ENCODE data around the gene CNTN4. TPM values are rescaled to one million over a fixed set of nuclear protein-coding genes. Genes with fewer than 3 reads are reported as not detected.

Gene CNTN4
- total RNA-seq, 3 donors from 2014 or later (not counting 1 experiment from before 2014, with no cell fraction given): not detected

GRCh38 chr3:3069723-3070122 lies 971.1 kb downstream of the CNTN4 start:
- no peak overlapping the region for H3K4me3 ChIP-seq (ENCODE audit: low read length)
- DNase-seq: no peak
- Mint-ChIP-seq H3K9me3 (no peaks in the 10 kb centered on the region), H3K36me3 (no peaks in the 10 kb centered on the region), H3K4me1 (no peaks in the 10 kb centered on the region), H3K27ac (no peak overlapping the region), H3K27me3 (ENCODE audit: low read depth in 2 of 2) (peaks cover 0 to 4% of the 10 kb centered on the region in 2 donors), H3K4me3 (no peak overlapping the region)
- ATAC-seq: no peak
- no peaks in the 10 kb centered on the region for H3K36me3 ChIP-seq (ENCODE audit: control insufficient read depth, insufficient read depth, low read length)
- no peak overlapping the region for H3K27ac ChIP-seq (ENCODE audit: low read length)
- WGBS (ENCODE audit: insufficient coverage): 94% methylated on average over 5 of the region's 5 CpGs
- H3K9me3 ChIP-seq (ENCODE audit: control insufficient read depth, insufficient read depth, low read length): no peaks in the 10 kb centered on the region
- intact Hi-C loops (cut with micrococcal nuclease): no loop called here
- H3K27me3 ChIP-seq (ENCODE audit: control insufficient read depth, insufficient read depth, low read length): no peaks in the 10 kb centered on the region
- no peaks in the 10 kb centered on the region for H3K4me1 ChIP-seq (ENCODE audit: control insufficient read depth, insufficient read depth, low read length)
- no peak for TF ChIP-seq CTCF (IDR thresholded peaks at IDR 0.05)

GRCh38 chr3:3071136-3071535 lies 972.5 kb downstream of the CNTN4 start:
- no peak overlapping the region for H3K27ac Mint-ChIP-seq
- TF ChIP-seq CTCF (IDR thresholded peaks at IDR 0.05): no peak
- no peaks in the 10 kb centered on the region for H3K27me3 ChIP-seq (ENCODE audit: control insufficient read depth, insufficient read depth, low read length)
- no peaks in the 10 kb centered on the region for H3K9me3 ChIP-seq (ENCODE audit: control insufficient read depth, insufficient read depth, low read length)
- no peaks in the 10 kb centered on the region for H3K27me3 Mint-ChIP-seq (ENCODE audit: low read depth in 2 of 2)
- no peaks in the 10 kb centered on the region for H3K36me3 ChIP-seq (ENCODE audit: control insufficient read depth, insufficient read depth, low read length)
- WGBS (ENCODE audit: insufficient coverage): 96% methylated on average over 5 of the region's 5 CpGs
- H3K4me1 Mint-ChIP-seq: no peaks in the 10 kb centered on the region
- no peaks in the 10 kb centered on the region for H3K9me3 Mint-ChIP-seq
- ATAC-seq: no peak
- DNase-seq: no peak
- H3K4me1 ChIP-seq (ENCODE audit: control insufficient read depth, insufficient read depth, low read length): no peaks in the 10 kb centered on the region
- no peak overlapping the region for H3K4me3 ChIP-seq (ENCODE audit: low read length)
- intact Hi-C loops (cut with micrococcal nuclease): no loop called here
- no peak overlapping the region for H3K27ac ChIP-seq (ENCODE audit: low read length)
- no peak overlapping the region for H3K4me3 Mint-ChIP-seq
- H3K36me3 Mint-ChIP-seq: no peaks in the 10 kb centered on the region

GRCh38 chr3:3074551-3075257 lies 976.0 kb downstream of the CNTN4 start:
- Histone ChIP-seq H3K36me3 (ENCODE audit: control insufficient read depth, insufficient read depth, low read length) (no peaks in the 10 kb centered on the region), H3K9me3 (ENCODE audit: control insufficient read depth, insufficient read depth, low read length) (no peaks in the 10 kb centered on the region), H3K27me3 (ENCODE audit: control insufficient read depth, insufficient read depth, low read length) (no peaks in the 10 kb centered on the region), H3K4me1 (ENCODE audit: control insufficient read depth, insufficient read depth, low read length) (no peaks in the 10 kb centered on the region), H3K27ac (ENCODE audit: low read length) (no peak overlapping the region), H3K4me3 (ENCODE audit: low read length) (no peak overlapping the region)
- 96% methylated on average over 2 of the region's 5 CpGs for WGBS (ENCODE audit: insufficient coverage)
- no peaks in the 10 kb centered on the region for H3K36me3 Mint-ChIP-seq
- intact Hi-C loops (cut with micrococcal nuclease): no loop called here
- DNase-seq: no peak
- H3K4me3 Mint-ChIP-seq: no peak overlapping the region
- TF ChIP-seq CTCF (IDR thresholded peaks at IDR 0.05): no peak
- no peak overlapping the region for H3K27ac Mint-ChIP-seq
- peaks cover 0 to 11% of the 10 kb centered on the region in 2 donors for H3K27me3 Mint-ChIP-seq (ENCODE audit: low read depth in 2 of 2)
- no peak for ATAC-seq
- no peaks in the 10 kb centered on the region for H3K4me1 Mint-ChIP-seq
- H3K9me3 Mint-ChIP-seq: no peaks in the 10 kb centered on the region

- Histone ChIP-seq H3K4me3 (ENCODE audit: low read length) (no peak overlapping the region), H3K27ac (ENCODE audit: low read length) (no peak overlapping the region), H3K36me3 (ENCODE audit: control insufficient read depth, insufficient read depth, low read length) (no peaks in the 10 kb centered on the region), H3K4me1 (ENCODE audit: control insufficient read depth, insufficient read depth, low read length) (no peaks in the 10 kb centered on the region), H3K27me3 (ENCODE audit: control insufficient read depth, insufficient read depth, low read length) (no peaks in the 10 kb centered on the region), H3K9me3 (ENCODE audit: control insufficient read depth, insufficient read depth, low read length) (no peaks in the 10 kb centered on the region)
- Mint-ChIP-seq H3K4me1 (no peaks in the 10 kb centered on the region), H3K27ac (no peak overlapping the region), H3K36me3 (no peaks in the 10 kb centered on the region), H3K9me3 (no peaks in the 10 kb centered on the region), H3K4me3 (no peak overlapping the region), H3K27me3 (ENCODE audit: low read depth in 2 of 2) (peaks cover 0 to 13% of the 10 kb centered on the region in 2 donors)
- DNase-seq (no peak), ATAC-seq (no peak)
- intact Hi-C loops (cut with micrococcal nuclease): no loop called here
- WGBS (ENCODE audit: insufficient coverage): 82% methylated on average over 4 of the region's 5 CpGs
- TF ChIP-seq CTCF (IDR thresholded peaks at IDR 0.05): no peak
Measured at GRCh38 chr3:3080309-3080708, 981.6 kb downstream of the CNTN4 start.
